A673 (cell line): ENCODE results near the gene KIF26B. TPM values are rescaled to one million over a fixed set of nuclear protein-coding genes. Genes with fewer than 3 reads are reported as not detected.

ENCODE experiments used
- BruUV-seq: library from RNA; stranded (reverse); fragments of 400-500 nt; replicated peaks from 2 replicates; lab custom pipeline; 2021; lab: Mats Ljungman, UMichigan
- CTCF ChIA-PET: fragments of 300-600 bp; sonication (Branson Sonifier 250); formaldehyde crosslinking; loops from one replicate; lab custom pipeline; 2022; ENCODE audit warnings: antibody characterized with exemption; lab: Charles Lee
- POLR2A ChIA-PET: fragments of 300-600 bp; sonication (Branson Sonifier 250); formaldehyde crosslinking; loops from one replicate; lab custom pipeline; 2022; ENCODE audit warnings: antibody characterized with exemption; ENCODE audit not compliant: low non-redundant PET; lab: Charles Lee
- DNase-seq: peaks from one replicate; pipeline ENCODE4 v3.0.0-alpha.2; 2015; ENCODE audit warnings: low spot score
- H3K27ac ChIP-seq: fragments of 200-600 bp; sonication (generic); 2 replicates; pipeline ENCODE4 v1.5.1; 2016; ENCODE audit warnings: mixed run types, low read depth, mild to moderate bottlenecking, mixed read lengths, antibody characterized with exemption, low read length; ENCODE audit not compliant: poor library complexity, severe bottlenecking
- H3K27me3 ChIP-seq: fragments of 200-600 bp; sonication (generic); replicated peaks from 2 replicates; pipeline ENCODE4 v1.6.1; 2017; ENCODE audit warnings: mixed run types, low read depth, mild to moderate bottlenecking, mixed read lengths, antibody characterized with exemption, low read length; ENCODE audit not compliant: insufficient read depth, poor library complexity
- H3K36me3 ChIP-seq: fragments of 200-600 bp; sonication (generic); 2 replicates; pipeline ENCODE4 v1.6.1; 2016; ENCODE audit warnings: mixed run types, mild to moderate bottlenecking, mixed read lengths, antibody characterized with exemption, low read length; ENCODE audit not compliant: insufficient read depth, poor library complexity, severe bottlenecking
- H3K4me1 ChIP-seq: fragments of 200-600 bp; sonication (generic); 2 replicates; pipeline ENCODE4 v1.6.1; 2017; ENCODE audit warnings: mixed run types, mild to moderate bottlenecking, mixed read lengths, antibody characterized with exemption, low read length; ENCODE audit not compliant: insufficient read depth, poor library complexity, severe bottlenecking
- H3K4me3 ChIP-seq: fragments of 200-600 bp; sonication (generic); 2 replicates; pipeline ENCODE4 v1.5.1; 2016; ENCODE audit warnings: low read depth, mixed run types, mild to moderate bottlenecking, mixed read lengths, low read length; ENCODE audit not compliant: poor library complexity, severe bottlenecking
- H3K9me3 ChIP-seq: fragments of 200-600 bp; sonication (generic); 2 replicates; pipeline ENCODE4 v1.6.1; 2016; ENCODE audit warnings: mixed run types, low read depth, mild to moderate bottlenecking, mixed read lengths, antibody characterized with exemption, low read length; ENCODE audit not compliant: poor library complexity, severe bottlenecking
- CTCF ChIP-seq: fragments of 300-800, 200-600 bp; sonication (generic); conservative IDR thresholded peaks from 2 replicates; pipeline ENCODE4 v1.5.1; 2017; ENCODE audit warnings: low read depth, mild to moderate bottlenecking, antibody characterized with exemption, low read length, moderate library complexity, mixed read lengths
- EZH2 ChIP-seq: fragments of 200-600 bp; sonication (generic); IDR thresholded peaks from 2 replicates; pipeline ENCODE4 v1.6.1; 2017; ENCODE audit warnings: borderline replicate concordance, low read depth, mild to moderate bottlenecking, mixed read lengths, antibody characterized with exemption, low read length; ENCODE audit not compliant: poor library complexity, severe bottlenecking
- intact Hi-C: fragments of 100-400 bp; cut with micrococcal nuclease; formaldehyde crosslinking; loops from one replicate; pipeline ENCODE4 v1.10.0; 2022; ENCODE audit not compliant: unreplicated experiment
- total RNA-seq: library from RNA; stranded (reverse); gene quantifications from 2 replicates; pipeline ENCODE4 v1.2.3, GENCODE V29; 2021

Gene KIF26B
- total RNA-seq, 1 experiment from 2014 or later, result not detected

- no peaks in the 10 kb centered on the region for H3K4me1 ChIP-seq
- H3K4me3 ChIP-seq, result no peak overlapping the region
- H3K27me3 ChIP-seq, result peaks cover 54% of the 10 kb centered on the region
- TF ChIP-seq EZH2 (no peak), CTCF (no peak)
- no peaks in the 10 kb centered on the region for H3K36me3 ChIP-seq
- H3K27ac ChIP-seq, result no peak overlapping the region
- ChIA-PET POLR2A (no interaction called here), CTCF (no interaction called here)
- H3K9me3 ChIP-seq, result no peaks in the 10 kb centered on the region
- DNase-seq, result no peak
- no TSS peak for BruUV-seq
- intact Hi-C loops, result no loop called here
These were observed 281.6 kb downstream of the KIF26B start for GRCh38 chr1:245436407-245436806.

- ChIA-PET CTCF (interaction anchor here (0.5 kb wide), 1 partner anchor 541 kb away, joined by 4 read pairs; no protein-coding TSS in a partner anchor), POLR2A (no interaction called here)
- no peak overlapping the region for H3K27ac ChIP-seq
- peaks cover 56% of the 10 kb centered on the region for H3K27me3 ChIP-seq
- intact Hi-C loops, result no loop called here
- H3K9me3 ChIP-seq, result no peaks in the 10 kb centered on the region
- H3K4me3 ChIP-seq, result no peak overlapping the region
- no TSS peak for BruUV-seq
- no peaks in the 10 kb centered on the region for H3K4me1 ChIP-seq
- DNase-seq, result no peak
- TF ChIP-seq CTCF (no peak), EZH2 (no peak)
- H3K36me3 ChIP-seq, result no peaks in the 10 kb centered on the region
These were observed 282.7 kb downstream of the KIF26B start for GRCh38 chr1:245437369-245438062.

GRCh38 chr1:245440922-245441321 lies 286.1 kb downstream of the KIF26B start:
- no peak overlapping the region for H3K27ac ChIP-seq
- no peaks in the 10 kb centered on the region for H3K9me3 ChIP-seq
- intact Hi-C loops, result no loop called here
- no peak overlapping the region for H3K4me3 ChIP-seq
- no peaks in the 10 kb centered on the region for H3K4me1 ChIP-seq
- H3K27me3 ChIP-seq, result peaks cover 47% of the 10 kb centered on the region
- no peaks in the 10 kb centered on the region for H3K36me3 ChIP-seq
- BruUV-seq, result no TSS peak
- no peak for TF ChIP-seq EZH2
- TF ChIP-seq CTCF, result no peak
- CTCF ChIA-PET, result no interaction called here
- DNase-seq, result no peak
- POLR2A ChIA-PET, result no interaction called here
